HG02588 (cell line): ENCODE results near the gene GNG14.
"Not testable (repeated sequence)": the region's sequence is repeated elsewhere in the genome, so short reads cannot be mapped to it uniquely, and the experiment has no call there.

ENCODE experiments used
- ATAC-seq: cut with Tn5 transposase; IDR thresholded peaks from one replicate; pipeline ENCODE4 v1.9.1; 2021; ENCODE audit warnings: mild to moderate bottlenecking, moderate library complexity; ENCODE audit not compliant: unreplicated experiment

The GNG14 gene

DNA sequence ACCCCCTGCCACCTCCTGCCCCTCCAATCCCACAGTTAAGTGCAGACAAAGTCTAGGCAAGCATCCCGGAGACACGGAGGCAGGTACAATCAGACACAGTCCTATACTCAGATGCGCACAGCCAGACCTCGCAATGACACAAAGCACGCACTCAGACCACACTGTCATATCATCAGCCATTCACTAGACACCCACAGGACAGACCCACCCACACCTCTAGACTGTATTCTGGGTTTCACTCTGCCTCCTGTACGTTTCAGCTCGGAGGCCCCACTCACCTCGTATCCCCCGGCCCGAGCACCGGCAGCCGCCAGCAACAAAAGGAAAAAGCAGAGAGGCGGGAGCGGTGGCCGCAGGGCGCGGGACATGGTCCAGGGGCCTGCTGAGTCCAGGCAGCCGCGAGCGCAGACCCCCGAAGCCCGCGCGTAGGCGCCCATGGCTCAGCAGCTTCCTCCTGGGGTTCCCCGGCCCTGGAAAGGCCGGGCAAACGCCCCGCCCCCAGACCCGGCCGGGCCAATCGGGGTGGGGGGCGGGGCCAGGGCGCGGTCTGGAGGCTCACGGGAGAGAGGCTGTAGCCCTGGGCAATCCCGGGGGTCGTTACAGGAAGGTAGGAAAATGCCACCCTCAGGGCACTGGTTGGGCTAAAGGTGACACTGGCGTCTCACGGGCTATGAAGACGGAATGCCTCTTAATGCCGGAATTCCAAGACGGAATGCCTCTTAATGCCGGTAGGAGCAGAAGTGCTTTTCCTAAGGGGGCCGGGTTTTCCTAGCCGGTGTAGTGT lies 21.3 kb upstream of the GNG14 start, which contains the start of the genes MAN2B1 and WDR83:
Gene MAN2B1, minus strand, starts transcription at position 478 of the 784 bp plus-strand sequence. Its CDS starts 41 bp downstream, at position 437.
Gene WDR83, plus strand, starts transcription at position 543 of the 784 bp plus-strand sequence. CDS start 2,984 bp downstream, outside the sequence.
- ATAC-seq: peak; percentile 31

DNA sequence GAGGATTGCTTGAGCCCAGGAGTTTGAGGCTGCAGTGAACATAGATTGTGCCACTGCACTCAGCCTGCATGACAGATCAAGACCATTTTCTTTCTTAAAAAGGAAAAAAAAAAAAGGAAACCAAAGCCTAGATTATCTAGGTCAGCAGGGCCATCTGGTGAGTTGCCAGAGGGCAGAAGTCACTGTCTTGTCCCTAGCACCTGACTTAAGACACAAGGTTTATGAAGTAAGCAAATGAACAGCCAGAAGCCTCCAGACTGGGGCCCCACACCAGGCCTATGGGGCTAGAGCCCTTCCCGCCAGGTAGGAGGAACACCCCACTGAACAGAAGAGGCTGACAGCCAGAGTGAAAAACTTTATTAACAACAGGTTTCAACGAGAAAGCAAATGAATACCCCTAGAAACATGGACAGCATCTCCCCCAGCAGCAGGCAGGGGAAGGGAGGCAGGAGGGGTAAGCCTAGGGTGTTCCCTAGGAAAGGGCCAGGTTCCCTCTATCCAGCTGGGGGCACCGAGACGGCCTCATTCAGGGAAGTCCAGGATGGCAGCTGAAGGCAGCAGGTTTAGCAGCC lies 20.0 kb upstream of the GNG14 start:
- no peak for ATAC-seq

DNA sequence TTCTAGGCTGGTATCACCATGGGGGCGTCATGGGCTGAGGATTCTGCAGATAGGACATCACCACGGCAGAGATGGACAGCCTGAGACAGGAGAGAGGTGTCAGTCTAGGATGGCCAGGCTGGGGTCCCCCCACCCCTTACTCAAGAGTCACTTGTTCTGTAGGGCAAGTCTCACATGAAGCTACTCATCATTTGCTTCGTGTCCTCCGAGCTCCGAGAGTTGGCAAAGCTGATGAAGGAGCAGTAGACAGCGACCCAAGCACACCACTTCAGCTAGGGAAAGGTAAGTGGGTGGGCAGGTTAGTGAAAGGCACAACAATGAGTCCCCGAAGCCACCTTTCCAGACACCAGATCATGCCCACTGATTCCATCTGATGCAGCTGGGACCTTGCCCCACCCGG lies 19.5 kb upstream of the GNG14 start:
- ATAC-seq: no peak

DNA sequence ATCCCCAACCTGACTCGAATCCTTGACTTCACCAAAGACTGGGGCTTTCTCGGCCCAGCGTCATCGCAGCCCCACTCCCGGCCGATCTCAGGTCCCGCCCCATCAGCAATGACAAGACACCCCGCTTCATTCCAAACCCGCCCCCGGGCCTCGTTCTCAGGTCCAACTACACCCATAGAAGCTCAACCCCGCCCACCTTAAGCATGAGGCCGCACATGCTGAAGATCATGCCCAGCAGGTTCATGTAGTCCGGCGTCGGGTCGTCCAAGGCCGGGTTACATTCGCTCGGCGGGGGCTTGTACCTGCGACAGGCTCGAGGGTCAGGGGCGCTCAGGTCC lies 18.9 kb upstream of the GNG14 start:
- ATAC-seq: no peak

DNA sequence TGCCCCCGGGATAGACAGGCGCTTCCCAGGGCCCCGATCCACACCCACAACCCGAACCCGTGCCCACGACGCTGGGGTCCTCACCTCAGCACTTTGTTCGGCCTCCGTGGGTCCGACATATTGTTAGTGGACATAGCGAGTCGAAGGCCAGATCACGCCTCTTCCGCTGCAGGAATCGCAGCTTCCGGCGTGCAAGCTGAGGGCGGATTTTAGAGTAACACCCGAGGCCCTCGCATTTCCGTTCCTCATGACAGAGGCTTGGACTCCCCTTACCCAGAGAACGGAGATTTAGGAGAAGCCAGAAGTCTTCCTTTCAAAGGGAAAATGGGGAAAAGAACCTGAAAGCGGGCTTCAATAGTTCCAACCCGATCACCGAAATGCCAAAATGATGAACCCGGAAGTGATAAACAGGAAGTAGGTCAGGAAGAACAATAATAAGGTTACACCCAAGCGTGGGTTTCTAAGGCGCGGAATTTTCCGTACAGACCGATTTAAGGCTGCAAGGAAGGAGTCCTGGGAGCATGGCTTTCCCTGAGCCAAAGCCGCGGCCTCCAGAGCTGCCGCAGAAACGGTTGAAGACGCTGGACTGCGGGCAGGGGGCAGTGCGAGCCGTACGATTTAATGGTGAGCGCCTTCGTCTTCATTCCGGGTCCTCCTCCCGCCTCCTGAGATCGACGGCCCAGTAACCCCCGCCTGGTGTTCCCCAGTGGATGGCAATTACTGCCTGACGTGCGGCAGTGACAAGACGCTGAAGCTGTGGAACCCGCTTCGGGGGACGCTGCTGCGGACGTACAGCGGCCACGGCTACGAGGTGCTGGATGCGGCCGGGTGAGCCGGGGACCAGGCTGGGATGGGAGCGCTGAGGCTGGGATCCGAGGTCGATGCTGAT lies 18.3 kb upstream of the GNG14 start:
- ATAC-seq: no peak

DNA sequence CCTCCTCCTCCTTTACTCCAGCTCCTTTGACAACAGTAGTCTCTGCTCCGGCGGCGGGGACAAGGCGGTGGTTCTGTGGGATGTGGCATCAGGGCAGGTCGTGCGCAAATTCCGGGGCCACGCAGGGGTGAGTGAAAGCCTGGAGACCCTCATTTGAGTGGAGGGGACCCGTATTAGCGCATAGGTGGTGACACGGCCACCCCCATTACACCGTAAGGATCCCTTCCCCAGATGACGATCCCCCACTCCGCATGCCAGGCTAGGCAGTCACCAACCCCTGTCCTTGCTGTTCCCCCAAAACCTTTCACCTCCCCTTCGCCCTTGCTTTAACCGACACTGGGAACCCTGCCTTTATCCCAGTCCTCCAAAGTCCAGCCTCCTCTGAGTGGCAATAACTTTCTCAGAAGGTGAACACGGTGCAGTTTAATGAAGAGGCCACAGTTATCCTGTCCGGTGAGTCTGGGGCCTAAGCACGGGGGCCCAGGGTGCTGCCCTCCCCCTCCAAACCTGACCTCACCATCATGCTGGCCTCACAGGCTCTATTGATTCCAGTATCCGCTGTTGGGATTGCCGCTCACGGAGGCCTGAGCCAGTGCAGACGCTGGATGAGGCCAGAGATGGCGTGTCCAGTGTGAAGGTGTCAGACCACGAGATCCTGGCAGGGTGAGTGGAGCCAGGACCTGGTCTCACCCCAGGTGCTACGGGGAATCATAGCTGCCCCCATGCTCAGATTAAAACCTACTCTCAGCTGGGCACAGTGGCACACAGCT lies 17.5 kb upstream of the GNG14 start:
- ATAC-seq: no peak

DNA sequence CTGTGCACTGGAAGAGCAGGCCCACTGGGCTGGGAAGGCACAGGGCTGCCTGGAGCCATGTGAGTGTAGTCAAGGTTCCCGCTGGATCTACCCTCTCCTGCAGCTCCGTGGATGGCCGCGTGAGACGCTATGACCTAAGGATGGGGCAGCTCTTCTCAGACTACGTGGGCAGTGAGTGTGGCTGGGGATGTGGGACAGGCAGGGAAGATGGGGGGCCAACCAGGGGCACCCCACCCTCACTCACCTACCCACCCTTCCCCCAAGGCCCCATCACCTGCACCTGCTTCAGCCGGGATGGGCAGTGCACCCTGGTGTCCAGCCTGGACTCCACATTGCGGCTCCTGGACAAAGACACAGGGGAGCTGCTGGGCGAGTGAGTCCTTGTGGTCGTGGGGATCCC lies 15.1 kb upstream of the GNG14 start:
- no peak for ATAC-seq

DNA sequence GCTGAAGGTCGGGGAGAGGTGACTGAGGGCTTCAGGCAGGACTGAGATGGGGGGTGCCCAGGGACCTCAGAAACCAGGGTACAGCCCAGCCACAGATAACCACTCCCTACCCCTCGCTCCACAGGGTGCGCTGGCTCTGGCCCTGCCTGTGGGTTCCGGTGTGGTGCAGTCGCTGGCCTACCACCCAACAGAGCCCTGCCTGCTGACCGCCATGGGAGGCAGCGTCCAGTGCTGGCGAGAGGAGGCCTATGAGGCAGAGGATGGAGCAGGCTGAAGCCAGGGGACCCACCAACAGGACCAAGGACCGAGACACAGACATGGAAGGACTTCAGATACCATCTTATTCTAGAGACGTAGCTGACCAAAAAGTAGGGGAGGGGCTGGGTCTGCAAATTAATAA lies 12.4 kb upstream of the GNG14 start:
- ATAC-seq: no peak

DNA sequence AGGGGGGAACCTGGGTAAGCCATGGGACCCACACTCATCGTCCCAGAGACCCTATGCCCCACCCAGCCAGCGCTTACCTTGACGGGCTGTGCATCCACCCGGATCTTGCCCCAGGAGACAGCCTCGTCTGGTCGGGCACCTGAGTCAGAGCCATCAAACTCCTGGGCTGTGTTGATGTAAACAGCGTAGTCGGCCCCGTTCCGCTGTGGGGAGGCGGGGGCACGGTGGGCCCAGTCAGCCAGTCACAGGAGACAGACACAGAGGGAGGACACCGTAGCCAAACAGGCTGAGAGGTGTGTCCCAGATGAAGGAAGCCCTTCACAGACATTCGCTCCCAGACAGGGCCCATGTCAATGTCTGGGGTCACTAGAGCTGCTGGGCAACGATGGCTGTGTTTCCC lies 11.9 kb upstream of the GNG14 start:
- ATAC-seq: no peak

DNA sequence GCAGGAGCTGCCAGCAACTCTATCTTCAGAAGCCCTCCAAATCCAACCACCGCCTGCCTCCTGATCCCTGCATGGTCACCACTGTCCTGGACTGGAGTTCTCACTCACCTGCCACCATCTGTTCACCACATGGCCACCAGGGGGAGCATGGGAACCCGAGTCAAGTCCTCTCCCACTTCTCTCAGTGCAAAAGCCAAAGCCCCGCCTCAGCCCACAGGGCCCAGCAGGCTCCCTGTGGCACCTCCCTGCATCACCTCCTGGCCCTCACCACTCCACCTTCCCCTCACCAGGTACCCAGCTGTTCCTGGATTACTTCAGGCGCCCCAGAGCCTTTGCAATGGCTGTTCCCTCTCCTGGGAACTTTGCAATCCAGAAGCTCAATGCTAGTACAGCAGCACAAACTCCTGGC lies 11.4 kb upstream of the GNG14 start:
- no peak for ATAC-seq

DNA sequence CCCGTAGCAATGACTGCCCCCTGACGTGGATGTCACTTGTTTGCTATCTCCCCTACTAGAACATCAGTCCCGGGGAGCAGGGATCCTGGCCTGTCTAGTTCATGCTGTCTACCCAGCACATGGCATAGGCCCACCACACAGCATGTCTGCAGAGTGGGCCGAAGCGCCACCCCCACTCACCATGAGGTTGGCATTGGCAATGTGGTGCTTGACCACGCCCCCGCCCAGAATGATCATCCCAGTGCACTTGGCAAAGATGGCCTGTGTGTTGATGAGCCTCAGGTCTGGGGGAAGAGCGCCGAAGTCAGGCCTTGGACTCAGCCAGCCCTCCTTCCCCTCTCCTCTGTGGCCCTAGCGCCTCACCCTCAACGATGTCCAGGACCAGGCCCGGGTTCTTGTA lies 10.9 kb upstream of the GNG14 start:
- no peak for ATAC-seq

DNA sequence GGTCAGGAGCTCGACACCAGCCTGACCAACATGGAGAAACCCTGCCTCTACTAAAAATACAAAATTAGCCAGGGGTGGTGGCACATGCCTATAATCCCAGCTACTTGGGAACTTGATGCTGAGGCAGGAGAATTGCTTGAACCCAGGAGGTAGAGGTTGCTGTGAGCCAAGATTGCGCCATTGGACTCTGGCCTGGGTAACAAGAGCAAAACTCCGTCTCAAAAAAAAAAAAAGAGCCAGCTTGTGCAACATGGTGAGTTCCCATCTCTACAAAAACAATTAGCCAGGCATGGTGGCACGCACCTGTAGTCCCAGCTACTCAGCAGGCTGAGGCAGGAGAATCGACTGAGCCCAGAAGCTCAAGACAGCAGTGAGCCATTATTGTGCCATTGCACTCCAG lies 9.8 kb upstream of the GNG14 start:
- ATAC-seq: not testable (repeated sequence)

DNA sequence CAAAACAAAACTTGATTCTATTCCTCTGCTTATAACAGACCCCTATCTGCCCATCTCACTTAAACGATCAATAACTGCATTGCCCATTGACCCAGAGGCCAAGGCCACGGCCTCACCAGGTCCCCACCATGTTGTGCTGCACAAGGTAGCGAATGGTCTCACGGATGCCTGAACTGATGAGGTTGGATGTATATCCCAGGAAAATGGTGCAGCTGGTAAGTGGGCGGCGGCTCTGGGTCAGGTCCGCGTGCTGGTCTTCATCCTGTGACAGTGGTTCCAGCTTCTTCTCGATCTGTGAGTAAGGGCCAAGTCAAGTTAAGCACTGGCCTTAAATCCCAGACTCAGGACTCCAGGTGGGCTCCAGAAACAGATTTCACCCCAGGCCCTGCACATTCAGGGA lies 7.8 kb upstream of the GNG14 start:
- ATAC-seq: no peak

DNA sequence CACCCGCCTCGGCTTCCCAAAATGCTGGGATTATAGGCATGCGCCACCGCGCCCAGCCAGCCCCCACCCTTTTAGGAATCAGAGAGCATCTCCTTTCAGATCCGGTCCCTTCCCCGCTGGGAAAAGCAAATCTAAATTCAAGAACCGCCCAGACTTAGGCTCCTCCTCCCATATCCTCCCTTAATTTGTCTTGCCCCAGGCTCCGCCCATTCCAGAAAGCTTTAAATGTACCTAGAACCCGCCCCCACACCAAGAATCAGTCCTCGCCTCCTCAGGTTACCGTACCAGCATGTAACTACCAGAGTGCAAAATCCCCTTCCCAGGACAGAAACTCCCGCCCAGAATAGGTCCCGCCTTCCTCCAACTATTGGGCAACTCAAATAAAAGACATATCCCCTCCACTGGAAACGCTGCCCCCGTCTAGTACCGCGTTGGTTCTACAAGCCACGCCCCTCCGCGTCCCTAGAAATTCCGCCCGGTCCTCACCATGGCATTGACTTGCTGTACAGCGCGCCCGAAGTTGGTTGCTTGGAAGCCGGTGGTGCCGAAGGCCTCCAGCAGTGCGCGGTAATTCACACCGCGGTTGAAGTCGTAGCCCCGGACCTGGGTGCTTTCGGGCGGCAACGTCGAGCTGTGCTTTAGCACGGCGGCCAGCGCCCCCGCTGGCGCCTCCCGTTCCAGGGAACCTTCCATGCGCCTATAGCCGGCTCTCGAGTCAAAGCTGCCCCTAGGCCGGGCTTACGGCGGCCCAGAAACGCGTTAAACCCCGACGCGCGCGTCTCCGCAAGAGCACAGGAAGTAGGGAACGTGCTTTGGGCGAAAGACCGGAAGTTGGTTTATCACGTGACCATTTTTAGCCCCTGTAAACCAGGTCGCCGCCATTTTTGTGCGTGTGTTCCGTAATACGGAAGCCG lies 6.5 kb upstream of the GNG14 start, which contains the start of gene DHPS:
Gene DHPS, minus strand, starts transcription at position 807 of the 914 bp plus-strand sequence. Its CDS starts 114 bp downstream, at position 693.
- peak; percentile 59 for ATAC-seq

DNA sequence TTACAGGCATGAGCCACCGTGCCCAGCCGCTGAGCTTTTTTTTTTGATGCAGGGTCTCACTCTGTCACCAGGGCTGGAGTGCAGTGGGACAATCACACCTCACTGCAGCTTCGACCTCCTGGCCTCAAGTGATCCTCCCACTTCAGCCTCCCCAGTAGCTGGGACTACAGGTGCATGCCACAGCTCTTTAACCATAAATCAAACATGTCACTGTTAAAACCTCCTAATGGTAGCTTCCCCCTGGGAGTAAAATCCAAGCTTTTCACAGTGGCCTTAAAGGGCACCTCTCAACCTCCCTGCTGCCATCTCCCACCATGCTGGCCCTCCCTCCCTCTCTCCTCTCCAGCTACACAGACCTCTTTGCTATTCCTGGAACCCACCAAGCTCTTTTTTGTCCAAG lies 2.0 kb upstream of the GNG14 start:
- ATAC-seq: no peak

DNA sequence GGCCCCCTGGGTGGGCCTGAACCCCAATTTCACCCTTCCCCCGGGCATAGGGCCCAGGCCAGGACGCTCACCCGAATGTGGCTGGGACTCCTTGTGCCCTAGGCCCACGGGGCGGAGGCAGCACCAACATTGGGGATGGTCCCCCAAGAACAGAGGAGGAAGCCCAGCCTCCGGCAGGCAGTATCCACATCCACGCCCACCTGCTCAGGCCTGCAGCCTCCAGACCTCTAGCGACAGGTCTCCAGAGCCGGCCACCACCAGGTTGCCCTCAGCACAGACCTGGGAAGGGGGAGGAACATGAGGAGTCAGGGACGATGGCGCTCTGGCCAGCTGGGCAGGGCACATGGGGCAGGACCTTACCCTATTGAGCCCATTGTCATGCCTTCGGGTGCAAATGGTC lies 1.2 kb downstream of the GNG14 start:
- no peak for ATAC-seq

DNA sequence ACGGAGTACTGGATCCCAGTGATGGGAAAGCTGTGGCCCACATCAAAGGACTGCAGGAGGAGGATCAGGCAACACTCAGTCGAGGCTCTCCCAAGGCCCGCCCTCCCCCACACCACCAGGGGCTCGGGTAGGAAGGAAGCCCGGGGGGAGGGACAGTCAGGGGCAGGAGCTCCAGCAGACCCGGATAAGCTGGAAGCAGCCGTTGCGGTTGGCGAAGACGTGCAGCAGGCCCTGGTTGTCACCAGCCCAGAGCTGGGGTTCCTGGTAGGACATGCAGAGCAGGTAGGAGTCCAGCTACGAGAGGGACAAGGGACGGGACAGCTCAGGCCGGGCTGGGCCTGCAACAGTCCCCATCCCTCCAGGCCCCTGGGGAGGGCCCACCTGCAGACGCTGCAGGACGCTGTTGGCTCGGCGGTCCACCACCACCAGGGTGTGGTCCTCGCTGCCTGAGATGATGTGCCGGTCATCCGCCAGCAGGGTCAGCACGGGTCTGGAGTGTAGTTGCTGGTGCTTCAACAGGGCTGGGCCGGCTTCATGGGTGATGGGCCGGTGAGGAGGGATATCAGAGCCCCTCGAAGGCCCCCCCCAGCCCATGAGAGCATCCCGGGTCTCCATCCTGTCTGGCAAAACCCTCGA lies 1.9 kb downstream of the GNG14 start:
- ATAC-seq: no peak

DNA sequence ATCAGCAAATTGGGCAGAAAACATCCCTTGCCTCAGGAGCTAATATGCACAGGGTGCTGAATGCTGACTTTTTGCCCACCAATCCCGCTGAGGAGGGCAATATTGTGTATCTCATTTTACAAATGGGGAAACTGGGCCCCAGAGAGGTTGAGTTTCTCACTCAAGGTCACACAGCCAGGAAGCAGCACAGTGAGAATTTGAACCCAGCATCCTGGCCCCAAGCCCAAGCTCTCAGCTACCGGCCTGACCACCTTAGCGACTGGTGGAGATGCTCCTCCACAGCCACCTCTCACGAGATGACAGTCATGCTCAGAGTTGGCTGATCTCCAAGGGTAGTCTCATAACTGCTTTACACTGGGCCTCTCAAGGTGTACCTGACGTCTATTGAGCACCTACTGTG lies 5.2 kb downstream of the GNG14 start:
- no peak for ATAC-seq

DNA sequence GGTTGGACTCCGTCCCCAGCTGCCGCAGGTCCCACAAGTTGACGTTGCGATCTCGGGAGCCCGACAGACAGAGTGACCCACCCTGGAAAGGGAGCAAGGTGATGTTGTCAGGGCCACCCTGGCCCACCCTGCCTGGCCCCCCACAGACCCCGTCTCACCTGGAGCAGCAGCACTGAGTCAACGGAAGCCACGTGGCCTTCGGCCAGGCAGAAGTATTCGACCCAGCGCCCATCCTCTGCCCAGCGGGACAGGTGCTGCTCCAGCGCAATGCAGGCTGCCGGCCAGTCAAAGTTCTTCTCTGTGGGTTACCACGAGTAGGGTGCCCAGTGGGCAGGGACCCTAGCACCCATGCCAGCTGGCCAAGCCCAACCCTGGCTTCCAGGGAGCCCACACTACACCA lies 6.8 kb downstream of the GNG14 start:
- ATAC-seq: no peak
